HG03064 (cell line): ENCODE results near the gene RTCA.

Source experiments
- ATAC-seq: cut with Tn5 transposase; IDR thresholded peaks from one replicate; pipeline ENCODE4 v1.9.1; 2021; ENCODE audit warnings: low read depth; ENCODE audit not compliant: unreplicated experiment

RTCA gene

GRCh38 chr1:100340494-100340893 lies 74.5 kb downstream of the RTCA start:
- ATAC-seq, result no peak

GRCh38 chr1:100342348-100342747 lies 76.3 kb downstream of the RTCA start:
- ATAC-seq, result no peak
